ENCODE data around the gene KAZALD1.

Gene KAZALD1

DNA sequence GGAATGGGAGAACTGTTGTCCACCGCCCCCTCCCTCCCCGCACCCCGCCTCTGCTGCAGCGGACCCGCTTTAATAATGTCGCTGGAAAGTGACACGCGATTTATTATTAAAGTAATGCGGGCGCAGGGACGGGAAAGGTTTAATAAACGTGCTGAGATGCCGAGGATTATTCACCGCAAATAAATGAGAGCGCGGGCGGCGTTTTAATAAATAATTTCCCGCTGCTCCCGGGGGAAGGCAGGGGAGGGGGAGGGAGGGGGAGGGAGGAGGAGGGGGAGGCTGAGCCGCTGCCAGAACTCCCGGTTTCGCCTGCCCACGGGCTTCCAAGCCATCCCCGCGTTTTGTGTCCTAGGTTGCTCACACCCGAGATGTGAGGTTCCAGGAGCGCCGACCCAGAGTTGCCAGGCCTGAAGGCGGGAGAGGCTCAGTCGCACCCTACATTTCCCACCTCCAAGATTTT, 5.1 kb downstream of the KAZALD1 start:
- peak overlapping the region; percentile 90 for H3K9ac ChIP-seq (ENCODE audit: low read length)
- peaks cover 65% of the 10 kb centered on the region for H3K4me1 ChIP-seq (ENCODE audit: control insufficient read depth, insufficient read depth, low read length)
- peak overlapping the region; percentile 72 for H3K4me3 ChIP-seq (ENCODE audit: low read length)
- peaks cover 11% of the 10 kb centered on the region for H3K27me3 ChIP-seq (ENCODE audit: control insufficient read depth, insufficient read depth, low read length)
- no peaks in the 10 kb centered on the region for H3K9me3 ChIP-seq (ENCODE audit: control insufficient read depth, low read length)
- no peaks in the 10 kb centered on the region for H3K36me3 ChIP-seq (ENCODE audit: control insufficient read depth, insufficient read depth, low read length)

DNA sequence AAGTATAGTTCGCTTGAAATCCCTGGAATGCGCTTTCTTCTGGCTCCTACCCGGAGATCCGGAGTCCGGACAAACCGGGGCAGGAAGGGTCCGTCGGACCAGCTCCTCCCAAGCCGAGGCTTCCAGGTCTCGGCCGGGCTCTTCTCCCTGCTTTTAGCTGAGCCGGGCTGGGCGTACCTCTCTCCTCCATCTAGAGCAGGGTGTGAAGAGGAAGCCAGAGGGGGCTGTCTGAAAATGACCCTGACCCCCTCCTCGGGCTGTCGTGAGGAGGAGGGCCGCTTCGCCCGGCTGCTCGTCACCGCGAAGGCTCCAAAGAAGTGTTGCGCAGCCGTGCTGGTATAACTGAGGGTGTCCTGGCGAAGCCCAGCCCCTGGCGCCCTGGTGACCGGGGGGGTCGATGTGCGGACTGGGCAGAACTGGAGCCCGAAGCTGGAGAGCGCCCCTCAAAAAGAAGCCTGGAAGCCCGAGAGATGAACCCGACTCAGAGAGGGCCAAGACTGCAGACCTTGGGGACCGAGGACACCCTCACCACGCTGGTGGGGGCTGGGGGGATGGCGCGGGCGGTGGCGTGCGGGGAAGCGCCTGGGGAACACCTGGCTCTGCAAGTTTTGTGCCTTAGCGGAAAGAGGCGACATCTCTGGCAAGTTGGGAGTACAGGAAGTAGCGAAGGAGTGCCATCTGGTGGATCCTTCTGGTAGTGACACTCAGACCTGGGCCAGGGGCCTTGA, 5.7 kb downstream of the KAZALD1 start:
- Histone ChIP-seq H3K9me3 (ENCODE audit: control insufficient read depth, low read length) (no peaks in the 10 kb centered on the region), H3K27me3 (ENCODE audit: control insufficient read depth, insufficient read depth, low read length) (peaks cover 11% of the 10 kb centered on the region), H3K9ac (ENCODE audit: low read length) (peak overlapping the region; percentile 90), H3K4me1 (ENCODE audit: control insufficient read depth, insufficient read depth, low read length) (peaks cover 64% of the 10 kb centered on the region), H3K36me3 (ENCODE audit: control insufficient read depth, insufficient read depth, low read length) (no peaks in the 10 kb centered on the region), H3K4me3 (ENCODE audit: low read length) (peak overlapping the region; percentile 72)

DNA sequence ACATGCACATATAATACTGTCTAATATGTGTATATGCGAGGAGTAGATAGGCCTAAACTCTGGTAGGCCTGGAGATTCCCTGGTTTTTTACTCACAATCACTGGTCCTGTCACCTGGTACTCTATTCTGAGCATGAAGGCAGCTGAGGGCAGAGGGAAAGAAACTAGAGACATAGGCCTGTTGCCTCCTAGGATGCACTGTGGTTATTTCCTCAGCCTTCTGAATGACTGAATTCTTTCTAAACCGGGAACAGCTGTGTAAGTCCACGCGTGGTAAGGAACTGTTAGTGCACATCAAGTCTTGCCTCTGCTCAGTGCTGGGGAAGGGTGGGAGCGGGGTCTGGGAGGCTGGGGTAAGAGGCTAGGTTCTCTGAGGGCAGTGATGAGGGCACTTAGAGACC, 7.7 kb downstream of the KAZALD1 start:
- Histone ChIP-seq H3K27me3 (ENCODE audit: control insufficient read depth, insufficient read depth, low read length) (peaks cover 17% of the 10 kb centered on the region), H3K36me3 (ENCODE audit: control insufficient read depth, insufficient read depth, low read length) (no peaks in the 10 kb centered on the region), H3K9me3 (ENCODE audit: control insufficient read depth, low read length) (no peaks in the 10 kb centered on the region), H3K9ac (ENCODE audit: low read length) (no peak overlapping the region), H3K4me3 (ENCODE audit: low read length) (no peak overlapping the region), H3K4me1 (ENCODE audit: control insufficient read depth, insufficient read depth, low read length) (peaks cover 57% of the 10 kb centered on the region)

DNA sequence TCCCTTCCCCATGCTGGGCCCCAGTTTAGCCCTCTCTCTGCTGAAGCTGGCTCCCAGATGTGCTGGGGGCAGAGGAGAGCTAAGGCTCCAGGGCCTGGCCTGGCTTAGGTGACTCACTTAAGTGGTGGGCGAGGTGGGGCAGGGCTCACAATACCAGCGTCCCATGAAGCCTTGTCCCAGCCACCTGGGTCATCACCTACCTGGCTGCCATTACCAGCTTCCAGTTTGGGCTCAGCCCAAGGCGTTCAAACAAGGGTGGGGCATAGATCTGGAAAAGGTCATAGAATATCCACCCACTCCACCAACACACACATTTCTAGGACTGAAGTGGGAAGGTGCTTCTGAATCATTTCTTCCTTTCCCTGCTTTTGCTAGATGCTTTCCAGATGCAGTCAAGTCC, 8.3 kb downstream of the KAZALD1 start:
- peak overlapping the region; percentile 62 for H3K9ac ChIP-seq (ENCODE audit: low read length)
- H3K27me3 ChIP-seq (ENCODE audit: control insufficient read depth, insufficient read depth, low read length) = peaks cover 15% of the 10 kb centered on the region
- H3K4me1 ChIP-seq (ENCODE audit: control insufficient read depth, insufficient read depth, low read length) = peaks cover 50% of the 10 kb centered on the region
- no peaks in the 10 kb centered on the region for H3K36me3 ChIP-seq (ENCODE audit: control insufficient read depth, insufficient read depth, low read length)
- H3K9me3 ChIP-seq (ENCODE audit: control insufficient read depth, low read length) = no peaks in the 10 kb centered on the region
- H3K4me3 ChIP-seq (ENCODE audit: low read length) = no peak overlapping the region

DNA sequence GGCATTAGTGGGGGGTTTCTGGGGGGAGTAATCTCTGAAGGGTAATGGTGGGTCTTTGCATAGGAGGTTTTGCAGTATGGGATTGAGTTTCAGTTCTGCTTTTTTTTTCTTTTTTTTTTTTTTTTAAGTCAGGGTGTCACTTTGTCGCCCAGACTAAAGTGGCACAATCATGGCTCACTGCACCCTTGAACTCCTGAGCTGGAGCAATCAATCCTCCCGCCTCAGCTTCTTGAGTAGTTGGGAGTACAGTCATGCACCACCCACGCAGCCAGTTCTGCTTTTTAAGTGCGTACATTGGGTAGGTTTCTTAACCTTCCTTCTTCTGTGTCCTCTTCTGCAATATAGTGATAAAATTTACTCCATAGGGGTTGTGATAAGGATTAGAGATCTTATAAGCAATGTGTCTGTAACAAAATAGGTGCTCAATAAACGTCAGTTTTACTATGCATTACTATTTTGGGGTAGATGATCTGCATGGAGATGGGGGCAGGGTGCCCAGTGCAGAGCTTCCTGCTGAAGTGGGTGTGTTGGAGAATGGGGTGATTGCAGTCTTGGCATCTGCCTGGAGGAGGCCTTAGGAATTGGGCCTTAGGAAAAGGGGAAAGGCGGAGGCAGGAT, 9.6 kb downstream of the KAZALD1 start:
- Histone ChIP-seq H3K4me1 (ENCODE audit: control insufficient read depth, insufficient read depth, low read length) (peaks cover 40% of the 10 kb centered on the region), H3K9ac (ENCODE audit: low read length) (peak overlapping the region; percentile 62), H3K27me3 (ENCODE audit: control insufficient read depth, insufficient read depth, low read length) (peaks cover 27% of the 10 kb centered on the region), H3K4me3 (ENCODE audit: low read length) (no peak overlapping the region), H3K9me3 (ENCODE audit: control insufficient read depth, low read length) (no peaks in the 10 kb centered on the region), H3K36me3 (ENCODE audit: control insufficient read depth, insufficient read depth, low read length) (no peaks in the 10 kb centered on the region)

DNA sequence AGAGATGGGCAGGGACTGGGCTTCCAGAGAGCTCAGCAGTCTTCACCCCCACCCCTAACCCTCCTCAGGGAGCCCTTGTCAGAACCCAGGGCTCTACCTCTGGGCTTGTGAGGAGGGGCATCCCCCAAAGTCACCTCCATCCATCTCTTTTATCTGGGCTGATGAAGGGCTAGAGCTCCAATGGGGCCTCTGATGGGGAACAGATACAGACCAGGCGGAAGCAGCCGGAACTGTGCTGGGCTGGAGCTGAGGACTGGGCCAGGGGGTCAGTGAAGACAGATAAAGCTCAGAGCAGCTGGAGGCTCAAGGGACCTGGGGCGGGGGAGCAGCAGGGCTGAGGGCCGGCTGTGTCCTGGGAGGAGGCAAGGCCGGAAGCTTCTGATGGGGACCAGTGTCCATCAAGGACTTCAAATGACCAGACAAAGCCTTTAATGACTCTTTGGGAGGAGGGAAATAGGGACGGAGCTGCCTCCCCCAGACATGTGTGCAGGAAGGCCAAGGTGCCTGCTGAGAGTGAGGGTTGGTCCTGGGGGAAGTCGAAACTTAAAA, 10.2 kb downstream of the KAZALD1 start:
- H3K27me3 ChIP-seq (ENCODE audit: control insufficient read depth, insufficient read depth, low read length) = peaks cover 29% of the 10 kb centered on the region
- no peak overlapping the region for H3K4me3 ChIP-seq (ENCODE audit: low read length)
- H3K9ac ChIP-seq (ENCODE audit: low read length) = peak overlapping the region; percentile 1
- H3K9me3 ChIP-seq (ENCODE audit: control insufficient read depth, low read length) = no peaks in the 10 kb centered on the region
- H3K4me1 ChIP-seq (ENCODE audit: control insufficient read depth, insufficient read depth, low read length) = peaks cover 40% of the 10 kb centered on the region
- no peaks in the 10 kb centered on the region for H3K36me3 ChIP-seq (ENCODE audit: control insufficient read depth, insufficient read depth, low read length)

DNA sequence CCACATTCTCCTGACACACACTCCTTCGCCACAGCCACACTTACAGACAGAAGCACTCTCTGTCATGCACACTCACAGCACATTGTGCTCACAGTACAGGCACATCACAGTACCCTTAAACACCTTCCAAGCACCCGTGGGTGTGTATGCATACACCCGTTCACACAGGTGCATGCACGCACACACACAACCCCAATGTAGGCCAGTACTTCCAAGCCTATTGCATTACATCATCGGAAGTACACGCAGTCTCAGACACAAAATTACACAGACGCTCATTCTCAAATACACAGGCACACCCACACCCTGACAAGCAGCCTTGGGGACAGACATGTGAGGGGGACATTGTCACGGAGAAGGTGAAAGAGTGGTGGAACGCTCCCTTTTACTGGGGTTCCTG, 11.1 kb downstream of the KAZALD1 start:
- Histone ChIP-seq H3K9ac (ENCODE audit: low read length) (no peak overlapping the region), H3K27me3 (ENCODE audit: control insufficient read depth, insufficient read depth, low read length) (peaks cover 29% of the 10 kb centered on the region), H3K36me3 (ENCODE audit: control insufficient read depth, insufficient read depth, low read length) (no peaks in the 10 kb centered on the region), H3K4me1 (ENCODE audit: control insufficient read depth, insufficient read depth, low read length) (peaks cover 33% of the 10 kb centered on the region), H3K9me3 (ENCODE audit: control insufficient read depth, low read length) (no peaks in the 10 kb centered on the region), H3K4me3 (ENCODE audit: low read length) (no peak overlapping the region)

DNA sequence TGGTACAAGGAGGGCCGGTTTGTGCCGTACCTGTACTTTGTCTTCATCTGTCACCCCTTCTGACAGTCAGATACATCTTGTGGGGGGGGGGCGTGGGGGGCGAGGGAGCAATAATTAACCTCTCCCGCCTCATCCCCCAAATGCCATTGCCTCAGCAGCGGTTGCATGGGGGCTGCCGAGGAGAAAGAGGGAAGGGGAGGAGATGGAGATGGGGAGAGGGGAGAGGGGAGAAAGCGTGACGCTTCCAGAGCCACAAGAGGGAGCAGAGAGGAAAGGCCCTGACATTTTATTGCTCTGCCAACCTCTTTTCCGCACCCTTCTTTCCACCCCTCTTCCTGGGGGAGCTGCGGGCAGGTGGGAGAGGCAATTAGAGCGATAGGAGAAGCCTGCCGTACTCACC, 11.8 kb downstream of the KAZALD1 start:
- Histone ChIP-seq H3K4me3 (ENCODE audit: low read length) (no peak overlapping the region), H3K9ac (ENCODE audit: low read length) (no peak overlapping the region), H3K9me3 (ENCODE audit: control insufficient read depth, low read length) (no peaks in the 10 kb centered on the region), H3K36me3 (ENCODE audit: control insufficient read depth, insufficient read depth, low read length) (no peaks in the 10 kb centered on the region), H3K27me3 (ENCODE audit: control insufficient read depth, insufficient read depth, low read length) (peaks cover 29% of the 10 kb centered on the region), H3K4me1 (ENCODE audit: control insufficient read depth, insufficient read depth, low read length) (peaks cover 33% of the 10 kb centered on the region)

DNA sequence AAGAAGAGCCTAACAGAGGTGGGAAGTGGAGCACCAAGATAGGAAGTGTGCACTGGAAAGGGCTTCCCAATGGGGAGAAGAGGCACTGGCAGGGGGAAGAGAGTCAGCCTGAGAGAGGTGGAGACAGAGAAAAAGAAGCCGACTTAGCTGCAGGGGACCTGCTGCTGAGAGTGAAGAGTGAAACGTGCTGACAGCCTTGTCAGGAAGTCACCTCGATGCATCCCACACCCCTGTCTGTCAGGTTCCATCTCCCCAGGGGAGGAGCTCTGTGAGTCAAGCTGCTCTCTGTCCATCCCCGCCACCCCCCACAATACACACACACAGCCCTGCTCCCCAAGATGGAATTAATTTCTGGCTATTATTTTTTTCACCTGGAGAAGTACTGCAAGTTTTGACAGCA, 14.0 kb downstream of the KAZALD1 start:
- Histone ChIP-seq H3K9me3 (ENCODE audit: control insufficient read depth, low read length) (no peaks in the 10 kb centered on the region), H3K4me3 (ENCODE audit: low read length) (no peak overlapping the region), H3K9ac (ENCODE audit: low read length) (no peak overlapping the region), H3K27me3 (ENCODE audit: control insufficient read depth, insufficient read depth, low read length) (peaks cover 31% of the 10 kb centered on the region), H3K36me3 (ENCODE audit: control insufficient read depth, insufficient read depth, low read length) (no peaks in the 10 kb centered on the region), H3K4me1 (ENCODE audit: control insufficient read depth, insufficient read depth, low read length) (peaks cover 19% of the 10 kb centered on the region)

DNA sequence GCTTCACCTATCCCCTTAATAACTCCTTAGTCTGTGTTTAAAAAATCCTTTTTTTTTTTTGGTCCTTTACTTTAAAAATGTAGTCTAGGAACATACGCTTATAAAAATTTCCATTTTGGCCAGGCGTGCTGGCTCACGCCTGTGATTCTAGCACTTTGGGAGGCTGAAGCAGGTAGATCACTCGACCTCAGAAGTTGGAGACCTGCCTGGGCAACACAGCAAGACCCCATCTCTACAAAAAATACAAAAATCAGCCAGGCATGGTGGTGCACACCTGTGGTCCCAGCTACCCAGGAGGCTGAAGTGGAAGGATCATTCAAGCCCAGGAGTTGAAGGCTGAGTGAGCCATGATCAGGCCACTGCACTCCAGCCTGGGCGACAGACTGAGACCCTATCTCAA, 14.8 kb downstream of the KAZALD1 start:
- H3K27me3 ChIP-seq (ENCODE audit: control insufficient read depth, insufficient read depth, low read length) = peaks cover 40% of the 10 kb centered on the region
- no peaks in the 10 kb centered on the region for H3K36me3 ChIP-seq (ENCODE audit: control insufficient read depth, insufficient read depth, low read length)
- H3K4me1 ChIP-seq (ENCODE audit: control insufficient read depth, insufficient read depth, low read length) = peaks cover 15% of the 10 kb centered on the region
- no peak overlapping the region for H3K4me3 ChIP-seq (ENCODE audit: low read length)
- no peaks in the 10 kb centered on the region for H3K9me3 ChIP-seq (ENCODE audit: control insufficient read depth, low read length)
- no peak overlapping the region for H3K9ac ChIP-seq (ENCODE audit: low read length)

DNA sequence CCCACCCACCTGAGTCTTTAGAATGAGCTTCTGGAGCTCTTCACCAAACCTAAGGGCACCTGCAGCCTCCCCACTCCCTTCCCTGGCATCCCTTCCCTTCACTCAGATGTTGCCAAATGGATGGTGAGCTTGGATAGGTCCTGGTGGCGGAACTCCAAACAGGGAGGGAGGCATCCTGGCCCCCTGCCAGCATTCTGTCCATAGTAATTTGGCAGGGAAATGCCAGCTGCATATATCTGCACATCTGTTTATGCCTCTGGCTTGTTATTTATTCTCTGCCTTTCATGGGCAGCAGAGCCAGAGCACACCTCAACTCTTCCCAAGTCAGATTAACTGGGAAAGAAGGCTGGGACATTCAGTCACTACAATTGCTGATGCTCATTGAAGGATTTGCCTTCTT, 18.1 kb downstream of the KAZALD1 start:
- Histone ChIP-seq H3K9ac (ENCODE audit: low read length) (no peak overlapping the region), H3K36me3 (ENCODE audit: control insufficient read depth, insufficient read depth, low read length) (no peaks in the 10 kb centered on the region), H3K4me3 (ENCODE audit: low read length) (no peak overlapping the region), H3K9me3 (ENCODE audit: control insufficient read depth, low read length) (no peaks in the 10 kb centered on the region), H3K4me1 (ENCODE audit: control insufficient read depth, insufficient read depth, low read length) (no peaks in the 10 kb centered on the region), H3K27me3 (ENCODE audit: control insufficient read depth, insufficient read depth, low read length) (peaks cover 47% of the 10 kb centered on the region)
